Pancreas (tissue), 10 donors: ENCODE data around the gene SRGAP3. TPM values are rescaled to one million over a fixed set of nuclear protein-coding genes. Genes with fewer than 3 reads are reported as not detected.

Experiments used
- ATAC-seq, 4 donors: fragments of 200-7000 bp; cut with Tn5 transposase; one replicate each; pipeline versions ENCODE4 v1.8.0 to v1.9.1; 2020; ENCODE audit warnings: mild to moderate bottlenecking in 4 of 4, moderate library complexity in 4 of 4
- DNase-seq, 6 donors: peaks; one replicate each; pipeline ENCODE4 v3.0.0-alpha.2; 2020
- FAIRE-seq: peaks from 2 replicates; lab custom pipeline; 2012; peaks lifted over from hg19 to GRCh38; lab: Jason Lieb, UNC
- H3K27ac ChIP-seq, 4 donors: fragments of 200-600 bp; sonication (generic); 1 replicate in 3 of 4; 2 replicates in 1 of 4; pipeline versions ENCODE4 v1.5.0 to v1.8.0; 2020
- H3K27me3 ChIP-seq, 4 donors: fragments of 200-600 bp; one replicate each; pipeline ENCODE4 v1.8.0; 2021
- H3K36me3 ChIP-seq, 3 donors: fragments of 200-600 bp; sonication (generic) in 1 of 3; one replicate each; pipeline versions ENCODE4 v1.5.0 to v1.8.0; 2020 to 2021
- H3K4me1 ChIP-seq, 3 donors: fragments of 200-600 bp; one replicate each; pipeline ENCODE4 v1.8.0; 2021
- H3K4me3 ChIP-seq, 4 donors: fragments of 200-600 bp; sonication (generic) in 2 of 4; one replicate each; pipeline versions ENCODE4 v1.5.0 to v1.8.0; 2020 to 2021
- H3K9me3 ChIP-seq, 4 donors: fragments of 200-600 bp; one replicate each; pipeline ENCODE4 v1.8.0; 2021
- WGBS, 2 donors: extraction: QIAGEN DNeasy Blood & Tissue Kit; methylation state at CpG; one replicate each; pipeline ENCODE4 v1.1.7; 2013; 5-methylcytosine and 5-hydroxymethylcytosine counted together
- intact Hi-C, 3 donors: fragments of 100-400 bp; cut with DNase I; formaldehyde crosslinking; loops; one replicate each; pipeline versions ENCODE4 v1.11.1 to v1.14.2; 2022
- polyA plus RNA-seq, 2 donors: library from polyadenylated mRNA; stranded (reverse); fragments of 200-250 nt; gene quantifications; one replicate each; pipeline ENCODE4 v1.2.3, GENCODE V29; 2013
- total RNA-seq, 6 donors: library from RNA; stranded (reverse); fragmentation: NEBNext Ultra II Directional in 4 of 6; extraction: Animal tissue kit (Norgen Biotek cat#: 25700) in 4 of 6; gene quantifications; one replicate each; pipeline versions ENCODE4 v1.2.1 to v1.2.4, GENCODE V29; 2021 to 2023
- TF ChIP-seq, protein P1 (sequence below), 4 donors: fragments of 200-600 bp; sonication (generic) in 3 of 4; IDR thresholded peaks; one replicate each; pipeline versions ENCODE4 v1.5.0 to v1.8.0; 2021; ENCODE audit warnings: antibody characterized with exemption in 4 of 4
- donor health status: healthy with polysubstance abuse.
- donor health status: DM: no; HTN: no; CAD: no; lungs with moderate emphysema.
- donor health status: DM: no; HTN: no; CAD: no.
- donor health status: control.
- donor health status: control.
- donor health status: Bipolar disorder and iron deficiency.
- donor health status: DM: yes; HTN: yes; CAD: no.
- donor health status: DM: no; HTN: no; CAD: no.
- donor health status: DM: no; HTN: no; CAD: no.
- donor health status: DM: yes; HTN: yes; CAD: no.

The SRGAP3 gene
- total and polyA plus RNA-seq, 8 donors = 1.9 to 6.5 (median 3.0) TPM

DNA sequence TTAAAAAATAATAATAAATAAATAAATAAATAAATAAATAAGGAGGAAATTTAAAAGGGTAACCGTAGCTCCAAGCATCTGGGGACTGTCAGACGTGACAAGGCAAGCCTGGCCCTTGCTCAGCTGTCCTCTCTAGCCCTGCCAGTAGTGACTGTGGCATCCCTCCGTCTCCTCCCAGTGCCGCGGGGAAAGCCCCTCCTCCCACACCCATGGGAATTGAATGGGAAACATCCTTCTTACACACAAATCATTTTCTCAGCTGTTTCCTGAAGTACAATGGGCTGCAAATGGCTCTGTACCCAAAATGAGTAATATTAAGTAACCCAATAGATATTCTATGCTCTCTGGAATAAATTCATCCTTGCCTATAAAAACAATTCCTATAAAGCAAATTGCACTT, 184.6 kb downstream of the SRGAP3 start:
- no peak for ATAC-seq
- FAIRE-seq = no peak
- TF ChIP-seq, protein P1, sequence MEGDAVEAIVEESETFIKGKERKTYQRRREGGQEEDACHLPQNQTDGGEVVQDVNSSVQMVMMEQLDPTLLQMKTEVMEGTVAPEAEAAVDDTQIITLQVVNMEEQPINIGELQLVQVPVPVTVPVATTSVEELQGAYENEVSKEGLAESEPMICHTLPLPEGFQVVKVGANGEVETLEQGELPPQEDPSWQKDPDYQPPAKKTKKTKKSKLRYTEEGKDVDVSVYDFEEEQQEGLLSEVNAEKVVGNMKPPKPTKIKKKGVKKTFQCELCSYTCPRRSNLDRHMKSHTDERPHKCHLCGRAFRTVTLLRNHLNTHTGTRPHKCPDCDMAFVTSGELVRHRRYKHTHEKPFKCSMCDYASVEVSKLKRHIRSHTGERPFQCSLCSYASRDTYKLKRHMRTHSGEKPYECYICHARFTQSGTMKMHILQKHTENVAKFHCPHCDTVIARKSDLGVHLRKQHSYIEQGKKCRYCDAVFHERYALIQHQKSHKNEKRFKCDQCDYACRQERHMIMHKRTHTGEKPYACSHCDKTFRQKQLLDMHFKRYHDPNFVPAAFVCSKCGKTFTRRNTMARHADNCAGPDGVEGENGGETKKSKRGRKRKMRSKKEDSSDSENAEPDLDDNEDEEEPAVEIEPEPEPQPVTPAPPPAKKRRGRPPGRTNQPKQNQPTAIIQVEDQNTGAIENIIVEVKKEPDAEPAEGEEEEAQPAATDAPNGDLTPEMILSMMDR (IDR thresholded peaks at IDR 0.05) = no peak
- DNase-seq = no peak
- WGBS, 2 donors = 75 to 77% methylated on average over 5 of the region's 5 CpGs
- Histone ChIP-seq H3K36me3 (no peaks in the 10 kb centered on the region), H3K27me3 (no peaks in the 10 kb centered on the region), H3K4me3 (no peak overlapping the region), H3K27ac (no peak overlapping the region), H3K9me3 (no peaks in the 10 kb centered on the region), H3K4me1 (no peaks in the 10 kb centered on the region)
- intact Hi-C loops = loop anchor here in 1 of 3 donors (10.0 kb wide), 1 partner anchor 80 kb away; no protein-coding TSS in a partner anchor

DNA sequence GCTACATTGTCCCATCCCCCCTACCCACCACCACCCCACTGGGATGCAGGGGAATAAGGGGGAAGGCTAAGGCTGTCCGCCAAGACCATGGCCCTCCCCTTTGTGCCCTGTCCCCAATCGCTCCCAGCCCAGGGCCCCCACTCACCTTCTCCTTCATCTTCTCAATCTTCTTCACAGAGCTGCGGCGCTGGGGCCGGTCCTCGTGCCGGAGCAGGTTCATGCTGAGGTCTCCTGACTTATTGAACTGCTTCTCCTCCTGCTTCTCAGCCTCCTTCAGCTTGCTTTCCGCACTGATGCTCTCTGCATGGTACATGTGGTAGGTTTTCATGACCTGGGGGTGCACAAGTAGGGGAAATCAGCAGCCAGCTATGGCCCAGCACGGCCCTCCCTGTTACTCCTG, 185.2 kb downstream of the SRGAP3 start:
- no peak for ATAC-seq
- FAIRE-seq = no peak
- H3K4me3 ChIP-seq = no peak overlapping the region
- H3K27me3 ChIP-seq = no peaks in the 10 kb centered on the region
- 92 to 94% methylated on average over 9 of the region's 9 CpGs for WGBS, 2 donors
- intact Hi-C loops = loop anchor here in 1 of 3 donors (10.0 kb wide), 1 partner anchor 79 kb away; no protein-coding TSS in a partner anchor
- H3K9me3 ChIP-seq = no peaks in the 10 kb centered on the region
- TF ChIP-seq, protein P1 (IDR thresholded peaks at IDR 0.05) = no peak
- no peaks in the 10 kb centered on the region for H3K4me1 ChIP-seq
- DNase-seq = no peak
- no peak overlapping the region for H3K27ac ChIP-seq
- no peaks in the 10 kb centered on the region for H3K36me3 ChIP-seq

DNA sequence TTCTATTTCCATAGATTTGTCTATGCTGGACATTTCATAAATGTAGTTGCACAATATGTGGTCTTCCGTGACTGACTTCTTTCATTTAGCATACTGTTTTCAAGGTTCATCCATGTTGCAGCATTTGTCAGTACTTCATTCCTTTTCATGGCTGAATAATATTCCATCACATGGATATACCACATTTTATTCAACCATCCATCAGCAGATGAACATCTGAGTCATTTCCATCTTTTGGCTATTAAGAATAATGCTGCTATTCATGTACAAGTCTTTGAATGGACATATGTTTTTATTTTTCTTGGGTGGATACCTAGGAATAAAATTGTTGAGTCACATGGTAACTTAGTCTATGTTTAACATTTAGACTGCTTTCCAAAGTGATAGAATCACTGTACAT, 186.9 kb downstream of the SRGAP3 start:
- TF ChIP-seq, protein P1 (IDR thresholded peaks at IDR 0.05) = no peak
- Histone ChIP-seq H3K27ac (no peak overlapping the region), H3K4me3 (no peak overlapping the region), H3K9me3 (no peaks in the 10 kb centered on the region), H3K4me1 (no peaks in the 10 kb centered on the region), H3K27me3 (no peaks in the 10 kb centered on the region), H3K36me3 (no peaks in the 10 kb centered on the region)
- FAIRE-seq (no peak), ATAC-seq (no peak), DNase-seq (no peak)
- intact Hi-C loops = loop anchor here in 1 of 3 donors (10.0 kb wide), 1 partner anchor 78 kb away; no protein-coding TSS in a partner anchor
- WGBS, 2 donors = 2 to 100% methylated on average over 1 of the region's 1 CpG

DNA sequence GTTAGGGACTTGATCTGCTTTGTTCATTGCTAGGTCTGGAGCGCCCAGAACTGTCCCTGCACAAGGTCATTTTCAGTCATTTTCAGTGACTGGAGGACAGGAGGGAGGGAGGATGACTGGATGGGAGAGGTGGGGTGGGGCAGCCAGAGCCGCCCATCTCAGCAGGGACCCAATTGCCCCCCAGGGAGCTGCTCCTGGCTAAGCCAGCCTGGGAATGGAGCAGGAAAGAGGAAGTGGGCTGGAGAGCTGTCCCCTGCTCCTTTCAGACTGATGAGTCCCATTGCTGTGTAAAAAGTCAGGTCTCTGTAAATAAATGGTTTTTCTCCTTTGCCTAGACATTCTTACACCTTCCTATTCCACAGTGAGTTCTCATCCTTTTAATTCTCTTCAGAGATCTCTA, 187.8 kb downstream of the SRGAP3 start:
- DNase-seq (no peak), ATAC-seq (no peak), FAIRE-seq (no peak)
- H3K4me3 ChIP-seq = no peak overlapping the region
- 86 to 93% methylated on average over 2 of the region's 2 CpGs for WGBS, 2 donors
- TF ChIP-seq, protein P1 (IDR thresholded peaks at IDR 0.05) = no peak
- no peaks in the 10 kb centered on the region for H3K36me3 ChIP-seq
- H3K27ac ChIP-seq = no peak overlapping the region
- intact Hi-C loops = loop anchor here in 1 of 3 donors (10.0 kb wide), 1 partner anchor 77 kb away; no protein-coding TSS in a partner anchor
- H3K4me1 ChIP-seq = no peaks in the 10 kb centered on the region
- H3K27me3 ChIP-seq = no peaks in the 10 kb centered on the region
- H3K9me3 ChIP-seq = no peaks in the 10 kb centered on the region
